ENCODE results near the gene FLYWCH1. TPM values are rescaled to one million over a fixed set of nuclear protein-coding genes. Genes with fewer than 3 reads are reported as not detected.

The FLYWCH1 gene
- total and polyA plus RNA-seq, 2 of the 8 experiments (the other 6 are each of a cell fraction or from before 2014, with no cell fraction given): 12.4 to 23.5 TPM

DNA sequence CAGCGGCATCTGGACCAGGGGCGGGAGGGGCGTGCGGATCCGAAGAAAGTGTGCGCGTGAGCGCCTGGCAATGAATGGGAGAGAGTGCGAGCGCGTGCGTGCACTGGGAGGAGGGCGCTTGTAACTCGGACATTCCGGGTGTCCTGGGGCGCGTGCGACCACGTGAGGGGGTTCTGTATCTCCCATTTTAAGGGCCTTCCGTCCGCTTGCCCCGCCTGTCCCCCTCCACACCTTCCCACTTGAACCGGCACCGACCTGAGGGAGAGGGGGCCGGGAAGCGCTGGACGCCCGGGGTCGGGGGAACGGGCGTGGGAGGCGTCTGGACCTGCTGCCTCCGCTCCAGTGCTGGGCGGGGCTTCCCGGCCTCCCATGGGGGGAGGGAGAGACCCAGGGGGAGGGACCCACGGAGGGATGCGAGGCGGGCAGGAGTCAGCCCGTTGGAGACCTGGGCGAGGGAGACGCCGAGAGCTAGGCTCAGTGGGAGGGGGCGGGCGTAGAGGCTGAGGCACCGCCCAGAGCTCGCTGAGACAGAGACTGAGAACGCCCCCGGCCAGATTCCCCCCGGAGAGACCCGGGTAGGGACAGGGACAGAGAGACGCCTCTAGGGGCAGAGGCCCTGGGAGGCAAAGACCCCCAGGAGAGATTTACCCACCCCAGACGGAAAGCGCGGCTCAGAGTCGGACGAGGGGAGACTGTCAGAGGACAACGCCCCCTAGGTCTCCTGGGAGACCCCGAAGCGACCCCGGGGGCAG lies 52.2 kb downstream of the FLYWCH1 start, which contains the start of gene KREMEN2 (continued):
- TF ChIP-seq PHF8 (conservative IDR thresholded peaks at IDR 0.05; ENCODE audit: low read depth, low read length) (no peak; the same call in 1 of the 2 replicates), NRF1 (IDR thresholded peaks at IDR 0.05; ENCODE audit: low read depth, low read length) (no peak), SRF (IDR thresholded peaks at IDR 0.05; ENCODE audit: low read depth, low read length) (no peak), SIN3A (conservative IDR thresholded peaks at IDR 0.05 in 1 of 2, IDR thresholded peaks at IDR 0.05 in 1 of 2; ENCODE audit: low read depth in 1 of 2, low read length in 2 of 2) (0 out of 4 replicates have a peak, but pooled peaks have one; percentile 9 to 18), RBBP5 (IDR thresholded peaks at IDR 0.05; ENCODE audit: borderline replicate concordance, low read depth, low read length) (peak; percentile 82; the same call in 1 of the 2 replicates), TEAD4 (IDR thresholded peaks at IDR 0.05; ENCODE audit: low read depth, low read length) (peak; percentile 91), SIRT6 (IDR thresholded peaks at IDR 0.05; ENCODE audit: low read length) (no peak), CTBP2 (IDR thresholded peaks at IDR 0.05; ENCODE audit: borderline replicate concordance, insufficient read depth, insufficient read length, low read length) (no peak), TAF1 (IDR thresholded peaks at IDR 0.05; ENCODE audit: low read depth, low read length) (peak; percentile 34; the same call in 1 of the 2 replicates), HDAC2 (IDR thresholded peaks at IDR 0.05; ENCODE audit: borderline replicate concordance in 1 of 2, low read depth in 2 of 2, low read length in 2 of 2) (peak in 1 of 2 experiments; percentile 17; a peak in 2 of 4 replicates), BCL11A (IDR thresholded peaks at IDR 0.05; ENCODE audit: low read depth in 2 of 2, low read length in 2 of 2) (no peak), CEBPB (IDR thresholded peaks at IDR 0.05; ENCODE audit: low read depth, low read length) (no peak), SP1 (IDR thresholded peaks at IDR 0.05; ENCODE audit: low read depth, low read length) (no peak), SUZ12 (IDR thresholded peaks at IDR 0.05; ENCODE audit: low read length) (0 out of 2 replicates have a peak, but pooled peaks have one; percentile 34), EZH2 (IDR thresholded peaks at IDR 0.05; ENCODE audit: low read depth, low read length, severe bottlenecking) (no peak), SIX5 (IDR thresholded peaks at IDR 0.05; ENCODE audit: low read depth, low read length) (no peak), SP4 (IDR thresholded peaks at IDR 0.05; ENCODE audit: low read length) (no peak), BRCA1 (IDR thresholded peaks at IDR 0.05; ENCODE audit: low read depth, low read length) (no peak), POLR2A (IDR thresholded peaks at IDR 0.05; ENCODE audit: control extremely low read depth in 1 of 2, low read depth in 2 of 2, low read length in 2 of 2) (no peak), POLR2AphosphoS5 (IDR thresholded peaks at IDR 0.05; ENCODE audit: low read depth, low read length) (no peak; the same call in 1 of the 2 replicates), GABPA (IDR thresholded peaks at IDR 0.05; ENCODE audit: borderline replicate concordance, insufficient read depth, low read length) (no peak), EGR1 (IDR thresholded peaks at IDR 0.05; ENCODE audit: borderline replicate concordance, low read depth, low read length) (no peak), RFX5 (IDR thresholded peaks at IDR 0.05; ENCODE audit: borderline replicate concordance, low read depth, low read length) (no peak)
- TF ChIP-seq, protein P1, sequence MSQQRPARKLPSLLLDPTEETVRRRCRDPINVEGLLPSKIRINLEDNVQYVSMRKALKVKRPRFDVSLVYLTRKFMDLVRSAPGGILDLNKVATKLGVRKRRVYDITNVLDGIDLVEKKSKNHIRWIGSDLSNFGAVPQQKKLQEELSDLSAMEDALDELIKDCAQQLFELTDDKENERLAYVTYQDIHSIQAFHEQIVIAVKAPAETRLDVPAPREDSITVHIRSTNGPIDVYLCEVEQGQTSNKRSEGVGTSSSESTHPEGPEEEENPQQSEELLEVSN (IDR thresholded peaks at IDR 0.05): peak; percentile 59; the same call in 1 of the 2 replicates

Data from H1 (cell line).